GM23338 (cell line): ENCODE results near the gene SCPEP1. TPM values are rescaled to one million over a fixed set of nuclear protein-coding genes. Genes with fewer than 3 reads are reported as not detected.
A peak's percentile ranks its signal among the peaks of the same experiment; 100 is the strongest.

ENCODE experiments used
- ATAC-seq: fragments of 200-7000 bp; cut with Tn5 transposase; 3 replicates; pipeline ENCODE4 v1.9.1; 2020
- DNase-seq: peaks from one replicate; pipeline ENCODE4 v3.0.0-alpha.2; 2015; ENCODE audit warnings: low spot score
- H2AFZ ChIP-seq: fragments of 200-600 bp; sonication (generic); 2 replicates; pipeline ENCODE4 v1.8.0; 2016; ENCODE audit warnings: antibody characterized with exemption, mild to moderate bottlenecking, moderate library complexity
- H3F3A ChIP-seq: fragments of 200-600 bp; sonication (generic); replicated peaks from 2 replicates; pipeline ENCODE4 v1.8.0; 2017; ENCODE audit warnings: antibody characterized with exemption, mixed run types, low read depth
- H3K27ac ChIP-seq: fragments of 200-600 bp; sonication (generic); 2 replicates; pipeline ENCODE4 v1.6.1; 2016; ENCODE audit warnings: low read depth
- H3K27me3 ChIP-seq: fragments of 200-600 bp; sonication (generic); 2 replicates; pipeline ENCODE4 v1.8.0; 2016; ENCODE audit warnings: mild to moderate bottlenecking, mixed run types, moderate library complexity; ENCODE audit not compliant: insufficient read depth
- H3K36me3 ChIP-seq: fragments of 200-600 bp; sonication (generic); 2 replicates; pipeline ENCODE4 v1.8.0; 2016; ENCODE audit warnings: mild to moderate bottlenecking; ENCODE audit not compliant: insufficient read depth
- H3K4me1 ChIP-seq: fragments of 200-600 bp; sonication (generic); 2 replicates; pipeline ENCODE4 v1.8.0; 2016; ENCODE audit warnings: mild to moderate bottlenecking, moderate library complexity; ENCODE audit not compliant: insufficient read depth
- H3K4me2 ChIP-seq: fragments of 200-600 bp; sonication (generic); 2 replicates; pipeline ENCODE4 v1.7.1; 2017; ENCODE audit warnings: mixed run types
- H3K4me3 ChIP-seq: fragments of 200-600 bp; sonication (generic); 2 replicates; pipeline ENCODE4 v1.6.1; 2016; ENCODE audit warnings: mixed run types
- H3K79me2 ChIP-seq: fragments of 200-600 bp; sonication (generic); replicated peaks from 2 replicates; pipeline ENCODE4 v1.8.0; 2017; ENCODE audit warnings: mild to moderate bottlenecking; ENCODE audit not compliant: insufficient read depth
- H3K9me2 ChIP-seq: fragments of 200-600 bp; sonication (generic); 2 replicates; pipeline ENCODE4 v1.8.0; 2017; ENCODE audit not compliant: insufficient read depth
- H4K20me1 ChIP-seq: fragments of 200-600 bp; sonication (generic); replicated peaks from 2 replicates; pipeline ENCODE4 v1.8.0; 2017; ENCODE audit warnings: mild to moderate bottlenecking; ENCODE audit not compliant: insufficient read depth
- H3K27ac Mint-ChIP-seq: 2 replicates; pipeline ENCODE4 v1.8.0; 2020; ENCODE audit warnings: inconsistent platforms, mild to moderate bottlenecking, moderate library complexity, mixed read lengths
- H3K27me3 Mint-ChIP-seq: 3 replicates; pipeline ENCODE4 v1.8.0; 2022; ENCODE audit warnings: low read depth, mild to moderate bottlenecking, moderate library complexity, mixed read lengths, inconsistent platforms; ENCODE audit not compliant: insufficient read depth, poor library complexity
- H3K36me3 Mint-ChIP-seq: 3 replicates; pipeline ENCODE4 v1.8.0; 2021; ENCODE audit warnings: low read depth, mild to moderate bottlenecking, inconsistent platforms, moderate library complexity, mixed read lengths
- H3K4me1 Mint-ChIP-seq: 3 replicates; pipeline ENCODE4 v1.8.0; 2020; ENCODE audit warnings: mild to moderate bottlenecking, inconsistent platforms, mixed read lengths
- H3K4me3 Mint-ChIP-seq: 3 replicates; pipeline ENCODE4 v1.8.0; 2021; ENCODE audit warnings: moderate library complexity, mild to moderate bottlenecking, inconsistent platforms, mixed read lengths
- H3K9me3 Mint-ChIP-seq: 3 replicates; pipeline ENCODE4 v1.8.0; 2020; ENCODE audit warnings: moderate library complexity, mild to moderate bottlenecking, inconsistent platforms, mixed read lengths
- CREB1 ChIP-seq: fragments of 250-450 bp; sonication (Bioruptor Pico); IDR thresholded peaks from 2 replicates; pipeline ENCODE4 v1.5.0; 2020; ENCODE audit warnings: low read depth, mild to moderate bottlenecking, moderate library complexity
- CTCF ChIP-seq, 2 experiments: fragments of 200-600 bp in 1 of 2; sonication (generic) in 1 of 2; conservative IDR thresholded peaks; 2 replicates each; pipeline versions ENCODE4 v1.5.1 to v1.6.1; 2016 to 2017; ENCODE audit warnings: antibody characterized with exemption in 2 of 2, low read depth in 2 of 2, mild to moderate bottlenecking in 2 of 2, moderate library complexity in 1 of 2
- ETS1 ChIP-seq: IDR thresholded peaks from 2 replicates; pipeline ENCODE4 v1.6.1; 2016; ENCODE audit warnings: antibody characterized with exemption
- EZH2 ChIP-seq: fragments of 200-600 bp; sonication (generic); IDR thresholded peaks from one replicate; pipeline ENCODE4 v1.8.0; 2017; ENCODE audit warnings: antibody characterized with exemption, mild to moderate bottlenecking, low read depth; ENCODE audit not compliant: unreplicated experiment
- EZH2phosphoT487 ChIP-seq: fragments of 200-600 bp; sonication (generic); IDR thresholded peaks from one replicate; pipeline ENCODE4 v1.8.1; 2018; ENCODE audit warnings: antibody characterized with exemption; ENCODE audit not compliant: unreplicated experiment
- JUNB ChIP-seq: IDR thresholded peaks from one replicate; pipeline ENCODE4 v1.6.1; 2016; ENCODE audit warnings: antibody characterized with exemption; ENCODE audit not compliant: unreplicated experiment
- NANOG ChIP-seq: IDR thresholded peaks from 2 replicates; pipeline ENCODE4 v1.6.1; 2016; ENCODE audit warnings: antibody characterized with exemption, borderline replicate concordance
- POLR2AphosphoS5 ChIP-seq: IDR thresholded peaks from 2 replicates; pipeline ENCODE4 v1.6.1; 2016; ENCODE audit warnings: antibody characterized with exemption, low read depth
- REST ChIP-seq: IDR thresholded peaks from one replicate; pipeline ENCODE4 v1.6.1; 2018; ENCODE audit warnings: antibody characterized with exemption; ENCODE audit not compliant: unreplicated experiment
- STAT1 ChIP-seq: IDR thresholded peaks from one replicate; pipeline ENCODE4 v1.6.1; 2016; ENCODE audit warnings: antibody characterized with exemption; ENCODE audit not compliant: unreplicated experiment
- ZNF114 ChIP-seq: fragments of 250-450 bp; sonication (Bioruptor Pico); IDR thresholded peaks from 2 replicates; pipeline ENCODE4 v1.5.0; 2020; ENCODE audit warnings: mild to moderate bottlenecking, moderate library complexity
- ZNF331 ChIP-seq: fragments of 250-450 bp; sonication (Bioruptor Pico); IDR thresholded peaks from 2 replicates; pipeline ENCODE4 v1.5.0; 2020; ENCODE audit warnings: low read depth, mild to moderate bottlenecking, moderate library complexity
- ZNF462 ChIP-seq: fragments of 250-450 bp; sonication (Bioruptor Pico); IDR thresholded peaks from 2 replicates; pipeline ENCODE4 v1.5.0; 2020; ENCODE audit warnings: mild to moderate bottlenecking, moderate library complexity
- polyA plus RNA-seq: library from polyadenylated mRNA; unstranded; fragments of >200 nt; fragmentation: Nextera tagmentation; extraction: Ambion mirVana; gene quantifications from 2 replicates; pipeline ENCODE4 v1.2.1, GENCODE V29; 2016
- total RNA-seq: library from RNA; depleted of rRNA; stranded (reverse); fragments of >200 nt; shearing (Covaris generic); gene quantifications from 2 replicates; pipeline ENCODE4 v1.2.3, GENCODE V29; 2014

The SCPEP1 gene
- total and polyA plus RNA-seq, 2 experiments from 2014 or later = 46.6 to 52.1 TPM

GRCh38 chr17:57011491-57012015, 33.6 kb downstream of the SCPEP1 start:
- no peak overlapping the region for H3K27ac Mint-ChIP-seq
- H3K9me3 Mint-ChIP-seq = no peaks in the 10 kb centered on the region; the same call in 2 of the 3 replicates
- no peaks in the 10 kb centered on the region; the same call in 1 of the 2 replicates for H3K36me3 ChIP-seq
- peaks cover 25% of the 10 kb centered on the region for H3K4me1 Mint-ChIP-seq
- H3K27me3 ChIP-seq = no peaks in the 10 kb centered on the region
- H3K27ac ChIP-seq = no peak overlapping the region
- no peaks in the 10 kb centered on the region for H4K20me1 ChIP-seq
- peaks cover 6% of the 10 kb centered on the region for H3K27me3 Mint-ChIP-seq
- 0 out of 2 replicates have a peak, but pooled peaks cover 3% of the 10 kb centered on the region for H3F3A ChIP-seq
- ATAC-seq = peak; percentile 28; the same call in 1 of the 3 replicates
- TF ChIP-seq ZNF331 (CRISPR knock-in tag) (no peak), ETS1 (no peak), EZH2phosphoT487 (no peak), ZNF462 (CRISPR knock-in tag) (no peak), CREB1 (CRISPR knock-in tag) (no peak), STAT1 (no peak), NANOG (no peak), REST (no peak), EZH2 (no peak), POLR2AphosphoS5 (no peak), ZNF114 (CRISPR knock-in tag) (no peak), JUNB (no peak), CTCF (conservative IDR thresholded peaks at IDR 0.05; ENCODE audit: low read depth in 2 of 2) (no peak)
- no peaks in the 10 kb centered on the region for H3K79me2 ChIP-seq
- H3K36me3 Mint-ChIP-seq = peaks cover 2% of the 10 kb centered on the region; the same call in 2 of the 3 replicates
- peaks cover 12% of the 10 kb centered on the region; the same call in 1 of the 2 replicates for H3K9me2 ChIP-seq
- no peak overlapping the region for H3K4me3 ChIP-seq
- DNase-seq = peak; percentile 43
- no peak overlapping the region for H3K4me3 Mint-ChIP-seq
- no peak overlapping the region for H3K4me2 ChIP-seq
- H2AFZ ChIP-seq = peak overlapping the region; percentile 92; the same call in 1 of the 2 replicates
- peaks cover 10% of the 10 kb centered on the region for H3K4me1 ChIP-seq
